HG03139 (cell line): ENCODE results near the gene DUSP28.
"Not testable (repeated sequence)": the region's sequence is repeated elsewhere in the genome, so short reads cannot be mapped to it uniquely, and the experiment has no call there.

Experiments used
- ATAC-seq: cut with Tn5 transposase; IDR thresholded peaks from one replicate; pipeline ENCODE4 v1.9.1; 2021; ENCODE audit not compliant: unreplicated experiment

Gene DUSP28

GRCh38 chr2:240560084-240560479 is at the start of gene DUSP28:
DUSP28 (plus strand) TSS chr2:240560357; CDS start chr2:240560685, 328 bp downstream.
- peak; percentile 59 for ATAC-seq

GRCh38 chr2:240510513-240511210 is 49.5 kb upstream of the DUSP28 start:
- no peak for ATAC-seq

- no peak for ATAC-seq
These were observed 48.6 kb upstream of the DUSP28 start for GRCh38 chr2:240511351-240512108.

GRCh38 chr2:240512109-240512485 is 48.1 kb upstream of the DUSP28 start:
- ATAC-seq, result no peak

- no peak for ATAC-seq
These were observed 47.3 kb upstream of the DUSP28 start for GRCh38 chr2:240512666-240513535.

GRCh38 chr2:240513549-240514287 is 46.4 kb upstream of the DUSP28 start:
- ATAC-seq, result peak; percentile 90

- ATAC-seq, result no peak
These were observed 45.5 kb upstream of the DUSP28 start for GRCh38 chr2:240514631-240515030.

- no peak for ATAC-seq
These were observed 42.8 kb upstream of the DUSP28 start for GRCh38 chr2:240517342-240517741.

GRCh38 chr2:240518981-240519380 is 41.2 kb upstream of the DUSP28 start:
- no peak for ATAC-seq

- no peak for ATAC-seq
These were observed 40.6 kb upstream of the DUSP28 start for GRCh38 chr2:240519396-240520129.

- no peak for ATAC-seq
These were observed 39.8 kb upstream of the DUSP28 start for GRCh38 chr2:240520130-240520973.

GRCh38 chr2:240520974-240521350 is 39.2 kb upstream of the DUSP28 start:
- ATAC-seq, result no peak

- ATAC-seq, result not testable (repeated sequence)
These were observed 38.3 kb upstream of the DUSP28 start for GRCh38 chr2:240521885-240522284.

- no peak for ATAC-seq
These were observed 37.8 kb upstream of the DUSP28 start for GRCh38 chr2:240522406-240522805.

- no peak for ATAC-seq
These were observed 36.5 kb upstream of the DUSP28 start for GRCh38 chr2:240523451-240524281.

GRCh38 chr2:240524963-240525718 is 35.0 kb upstream of the DUSP28 start:
- ATAC-seq, result no peak

GRCh38 chr2:240525802-240526201 is 34.4 kb upstream of the DUSP28 start:
- ATAC-seq, result no peak

GRCh38 chr2:240526521-240526920 is 33.6 kb upstream of the DUSP28 start:
- ATAC-seq, result no peak
